Neural cell (in vitro differentiated cells): ENCODE measurements around the gene RFC3. TPM values are rescaled to one million over a fixed set of nuclear protein-coding genes. Genes with fewer than 3 reads are reported as not detected.

ENCODE experiments used
- H2AFZ ChIP-seq: fragments of 200-600, 300-800 bp; sonication (generic), shearing (Covaris generic); 2 replicates; pipeline ENCODE4 v1.6.0; 2014; ENCODE audit warnings: low read depth, mild to moderate bottlenecking, antibody characterized with exemption, low read length, moderate library complexity
- H3F3A ChIP-seq: fragments of 200-600 bp; shearing (Covaris generic); 2 replicates; pipeline ENCODE4 v1.6.1; 2016; ENCODE audit warnings: mild to moderate bottlenecking, moderate library complexity, mixed read lengths, antibody characterized with exemption, low read length; ENCODE audit not compliant: insufficient read depth, poor library complexity, severe bottlenecking
- H3K27ac ChIP-seq: fragments of 200-600, 300-800 bp; sonication (generic), shearing (Covaris generic); 2 replicates; pipeline ENCODE4 v1.5.1; 2014; ENCODE audit warnings: mild to moderate bottlenecking, low read length, moderate library complexity
- H3K27me3 ChIP-seq: fragments of 300-800, 200-600 bp; sonication (generic), shearing (Covaris generic); 2 replicates; pipeline ENCODE4 v1.6.0; 2014; ENCODE audit warnings: mild to moderate bottlenecking, low read depth, low read length, moderate library complexity; ENCODE audit not compliant: insufficient read depth
- H3K36me3 ChIP-seq: fragments of 300-800, 200-600 bp; sonication (generic), shearing (Covaris generic); 2 replicates; pipeline ENCODE4 v1.5.1; 2014; ENCODE audit warnings: mild to moderate bottlenecking, antibody characterized with exemption, low read length, moderate library complexity; ENCODE audit not compliant: insufficient read depth
- H3K4me2 ChIP-seq: fragments of 300-800, 200-600 bp; sonication (generic), shearing (Covaris generic); 2 replicates; pipeline ENCODE4 v1.6.0; 2014; ENCODE audit warnings: mild to moderate bottlenecking, low read length
- H3K4me3 ChIP-seq: fragments of 300-800, 200-600 bp; sonication (generic), shearing (Covaris generic); 2 replicates; pipeline ENCODE4 v1.5.1; 2014; ENCODE audit warnings: mild to moderate bottlenecking, low read length, moderate library complexity
- H3K79me2 ChIP-seq: fragments of 200-600 bp; shearing (Covaris generic); replicated peaks from 2 replicates; pipeline ENCODE4 v1.6.0; 2014; ENCODE audit warnings: mild to moderate bottlenecking, low read length, moderate library complexity; ENCODE audit not compliant: insufficient read depth
- H3K9ac ChIP-seq: fragments of 300-800, 200-600 bp; sonication (generic), shearing (Covaris generic); 2 replicates; pipeline ENCODE4 v1.6.1; 2016; ENCODE audit warnings: mild to moderate bottlenecking, low read length, mixed read lengths
- H3K9me2 ChIP-seq: fragments of 200-600 bp; shearing (Covaris generic); 2 replicates; pipeline ENCODE4 v1.6.1; 2016; ENCODE audit warnings: mild to moderate bottlenecking, low read length, mixed read lengths; ENCODE audit not compliant: insufficient read depth
- H3K9me3 ChIP-seq: fragments of 200-600, 300-800 bp; sonication (generic), shearing (Covaris generic); 2 replicates; pipeline ENCODE4 v1.6.1; 2016; ENCODE audit warnings: mild to moderate bottlenecking, mixed run types, low read length, moderate library complexity, mixed read lengths
- H4K20me1 ChIP-seq: fragments of 200-600 bp; shearing (Covaris generic); 2 replicates; pipeline ENCODE4 v1.6.1; 2016; ENCODE audit warnings: mild to moderate bottlenecking, mixed run types; ENCODE audit not compliant: insufficient read depth
- EP300 ChIP-seq: fragments of 450-650 bp; conservative IDR thresholded peaks from 2 replicates; pipeline ENCODE4 v1.6.1; 2014; ENCODE audit warnings: antibody characterized with exemption, mild to moderate bottlenecking, moderate library complexity; ENCODE audit not compliant: poor library complexity, severe bottlenecking
- EZH2 ChIP-seq: fragments of 200-600, 300-800 bp; shearing (Covaris generic), sonication (generic); IDR thresholded peaks from 2 replicates; pipeline ENCODE4 v1.6.1; 2014; ENCODE audit warnings: antibody characterized with exemption, low read length, borderline replicate concordance, mild to moderate bottlenecking; ENCODE audit not compliant: insufficient read depth, poor library complexity, severe bottlenecking
- MXI1 ChIP-seq: fragments of 450-650 bp; conservative IDR thresholded peaks from 2 replicates; pipeline ENCODE4 v1.6.1; 2014; ENCODE audit warnings: antibody characterized with exemption, mild to moderate bottlenecking; ENCODE audit not compliant: poor library complexity, severe bottlenecking
- POLR2AphosphoS5 ChIP-seq: IDR thresholded peaks from 2 replicates; pipeline ENCODE4 v1.6.1; 2012
- RAD21 ChIP-seq: fragments of 450-650 bp; conservative IDR thresholded peaks from 2 replicates; pipeline ENCODE4 v1.6.1; 2014; ENCODE audit warnings: antibody characterized with exemption, mild to moderate bottlenecking, moderate library complexity
- SMC3 ChIP-seq: fragments of 450-650 bp; conservative IDR thresholded peaks from 2 replicates; pipeline ENCODE4 v1.6.1; 2014; ENCODE audit warnings: antibody characterized with exemption, mild to moderate bottlenecking, moderate library complexity; ENCODE audit not compliant: poor library complexity
- TAF1 ChIP-seq: IDR thresholded peaks from 2 replicates; pipeline ENCODE4 v1.6.1; 2012; ENCODE audit warnings: low read depth
- polyA plus RNA-seq: library from polyadenylated mRNA; depleted of rRNA; stranded (reverse); fragments of >200 nt; gene quantifications from 2 replicates; pipeline ENCODE4 v1.2.3, GENCODE V29; 2014
- TF ChIP-seq, protein P1 (sequence below): fragments of 450-650 bp; IDR thresholded peaks from 2 replicates; pipeline ENCODE4 v1.5.1; 2014; ENCODE audit warnings: antibody characterized with exemption, mild to moderate bottlenecking, moderate library complexity; ENCODE audit not compliant: poor library complexity, severe bottlenecking
- TF ChIP-seq, protein P2 (sequence below): IDR thresholded peaks from 2 replicates; pipeline ENCODE4 v1.6.1; 2012; ENCODE audit warnings: borderline replicate concordance

The RFC3 gene
- polyA plus RNA-seq, 1 donor from 2014 or later = 13.8 TPM

- Histone ChIP-seq H3K4me2 (no peak overlapping the region), H3F3A (no peaks in the 10 kb centered on the region), H4K20me1 (no peaks in the 10 kb centered on the region), H3K4me3 (no peak overlapping the region), H3K79me2 (no peaks in the 10 kb centered on the region), H3K27ac (no peak overlapping the region), H3K9me3 (no peaks in the 10 kb centered on the region), H3K9me2 (no peaks in the 10 kb centered on the region), H3K27me3 (no peaks in the 10 kb centered on the region), H2AFZ (no peak overlapping the region), H3K36me3 (no peaks in the 10 kb centered on the region), H3K9ac (no peak overlapping the region)
- no peak for TF ChIP-seq EZH2
These were observed 54.0 kb downstream of the RFC3 start for GRCh38 chr13:33872005-33872351.

DNA sequence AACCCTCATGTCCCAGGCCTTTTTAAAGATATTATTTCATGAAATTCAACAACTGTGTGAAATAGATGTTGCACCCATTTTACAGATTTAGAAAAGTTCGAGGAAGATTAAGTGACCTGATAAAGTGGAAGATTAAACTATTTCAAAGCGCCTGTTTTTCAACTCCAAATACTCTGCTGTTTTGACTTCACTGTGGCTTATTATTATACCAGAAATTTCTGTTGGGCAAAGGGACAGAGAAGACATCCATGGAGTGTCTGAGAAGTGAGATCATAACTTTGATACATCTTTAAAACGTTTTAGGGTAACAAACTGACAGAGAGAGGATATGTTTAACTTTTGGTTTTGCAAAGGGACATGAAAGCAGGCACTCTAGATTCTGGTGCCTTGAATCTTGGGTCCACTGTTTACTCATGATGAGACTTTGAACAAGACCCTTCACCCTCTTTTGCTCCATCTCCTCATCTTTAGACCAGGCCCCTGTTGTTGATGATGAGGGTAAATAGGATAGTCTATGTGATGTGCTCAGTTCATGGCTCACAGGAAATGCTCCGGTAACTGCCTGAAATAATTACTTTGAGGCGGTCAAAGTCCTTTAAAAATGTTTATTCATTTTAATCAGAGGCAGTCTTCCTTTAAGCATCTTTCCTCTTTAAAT, 55.4 kb downstream of the RFC3 start:
- no peaks in the 10 kb centered on the region for H3K36me3 ChIP-seq
- no peaks in the 10 kb centered on the region for H3K79me2 ChIP-seq
- H3K9me3 ChIP-seq = no peaks in the 10 kb centered on the region
- no peak overlapping the region for H3K4me2 ChIP-seq
- H3F3A ChIP-seq = no peaks in the 10 kb centered on the region
- no peak overlapping the region for H3K4me3 ChIP-seq
- no peak overlapping the region for H2AFZ ChIP-seq
- no peaks in the 10 kb centered on the region for H3K9me2 ChIP-seq
- no peaks in the 10 kb centered on the region for H4K20me1 ChIP-seq
- H3K9ac ChIP-seq = no peak overlapping the region
- no peaks in the 10 kb centered on the region for H3K27me3 ChIP-seq
- H3K27ac ChIP-seq = no peak overlapping the region
- TF ChIP-seq, protein P1, sequence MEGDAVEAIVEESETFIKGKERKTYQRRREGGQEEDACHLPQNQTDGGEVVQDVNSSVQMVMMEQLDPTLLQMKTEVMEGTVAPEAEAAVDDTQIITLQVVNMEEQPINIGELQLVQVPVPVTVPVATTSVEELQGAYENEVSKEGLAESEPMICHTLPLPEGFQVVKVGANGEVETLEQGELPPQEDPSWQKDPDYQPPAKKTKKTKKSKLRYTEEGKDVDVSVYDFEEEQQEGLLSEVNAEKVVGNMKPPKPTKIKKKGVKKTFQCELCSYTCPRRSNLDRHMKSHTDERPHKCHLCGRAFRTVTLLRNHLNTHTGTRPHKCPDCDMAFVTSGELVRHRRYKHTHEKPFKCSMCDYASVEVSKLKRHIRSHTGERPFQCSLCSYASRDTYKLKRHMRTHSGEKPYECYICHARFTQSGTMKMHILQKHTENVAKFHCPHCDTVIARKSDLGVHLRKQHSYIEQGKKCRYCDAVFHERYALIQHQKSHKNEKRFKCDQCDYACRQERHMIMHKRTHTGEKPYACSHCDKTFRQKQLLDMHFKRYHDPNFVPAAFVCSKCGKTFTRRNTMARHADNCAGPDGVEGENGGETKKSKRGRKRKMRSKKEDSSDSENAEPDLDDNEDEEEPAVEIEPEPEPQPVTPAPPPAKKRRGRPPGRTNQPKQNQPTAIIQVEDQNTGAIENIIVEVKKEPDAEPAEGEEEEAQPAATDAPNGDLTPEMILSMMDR = no peak
- TF ChIP-seq TAF1 (no peak), EP300 (no peak), SMC3 (no peak), RAD21 (no peak), EZH2 (no peak), MXI1 (no peak), POLR2AphosphoS5 (no peak)
- TF ChIP-seq, protein P2, sequence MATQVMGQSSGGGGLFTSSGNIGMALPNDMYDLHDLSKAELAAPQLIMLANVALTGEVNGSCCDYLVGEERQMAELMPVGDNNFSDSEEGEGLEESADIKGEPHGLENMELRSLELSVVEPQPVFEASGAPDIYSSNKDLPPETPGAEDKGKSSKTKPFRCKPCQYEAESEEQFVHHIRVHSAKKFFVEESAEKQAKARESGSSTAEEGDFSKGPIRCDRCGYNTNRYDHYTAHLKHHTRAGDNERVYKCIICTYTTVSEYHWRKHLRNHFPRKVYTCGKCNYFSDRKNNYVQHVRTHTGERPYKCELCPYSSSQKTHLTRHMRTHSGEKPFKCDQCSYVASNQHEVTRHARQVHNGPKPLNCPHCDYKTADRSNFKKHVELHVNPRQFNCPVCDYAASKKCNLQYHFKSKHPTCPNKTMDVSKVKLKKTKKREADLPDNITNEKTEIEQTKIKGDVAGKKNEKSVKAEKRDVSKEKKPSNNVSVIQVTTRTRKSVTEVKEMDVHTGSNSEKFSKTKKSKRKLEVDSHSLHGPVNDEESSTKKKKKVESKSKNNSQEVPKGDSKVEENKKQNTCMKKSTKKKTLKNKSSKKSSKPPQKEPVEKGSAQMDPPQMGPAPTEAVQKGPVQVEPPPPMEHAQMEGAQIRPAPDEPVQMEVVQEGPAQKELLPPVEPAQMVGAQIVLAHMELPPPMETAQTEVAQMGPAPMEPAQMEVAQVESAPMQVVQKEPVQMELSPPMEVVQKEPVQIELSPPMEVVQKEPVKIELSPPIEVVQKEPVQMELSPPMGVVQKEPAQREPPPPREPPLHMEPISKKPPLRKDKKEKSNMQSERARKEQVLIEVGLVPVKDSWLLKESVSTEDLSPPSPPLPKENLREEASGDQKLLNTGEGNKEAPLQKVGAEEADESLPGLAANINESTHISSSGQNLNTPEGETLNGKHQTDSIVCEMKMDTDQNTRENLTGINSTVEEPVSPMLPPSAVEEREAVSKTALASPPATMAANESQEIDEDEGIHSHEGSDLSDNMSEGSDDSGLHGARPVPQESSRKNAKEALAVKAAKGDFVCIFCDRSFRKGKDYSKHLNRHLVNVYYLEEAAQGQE = no peak
